ENCODE measurements around the gene RAB3C.

Gene RAB3C

DNA sequence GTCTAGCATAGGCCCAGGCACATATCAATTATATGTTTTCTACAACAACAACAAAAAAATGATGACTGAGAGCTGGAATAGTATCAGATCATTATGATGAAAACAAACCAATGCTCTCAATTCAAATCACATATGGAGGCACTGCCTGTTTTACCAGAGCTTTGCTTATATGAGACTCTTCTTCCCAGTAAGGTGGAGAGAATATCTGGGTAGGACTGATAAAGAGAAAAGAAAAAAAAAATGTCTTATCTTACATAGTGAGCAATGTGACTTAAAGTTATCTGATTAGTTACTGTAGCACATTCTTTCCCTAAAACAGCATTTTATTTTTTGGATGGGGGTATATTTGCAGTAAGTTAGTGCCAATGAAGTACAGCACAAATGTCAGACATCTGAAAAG lies 154.8 kb downstream of the RAB3C start:
- no peak for DNase-seq

DNA sequence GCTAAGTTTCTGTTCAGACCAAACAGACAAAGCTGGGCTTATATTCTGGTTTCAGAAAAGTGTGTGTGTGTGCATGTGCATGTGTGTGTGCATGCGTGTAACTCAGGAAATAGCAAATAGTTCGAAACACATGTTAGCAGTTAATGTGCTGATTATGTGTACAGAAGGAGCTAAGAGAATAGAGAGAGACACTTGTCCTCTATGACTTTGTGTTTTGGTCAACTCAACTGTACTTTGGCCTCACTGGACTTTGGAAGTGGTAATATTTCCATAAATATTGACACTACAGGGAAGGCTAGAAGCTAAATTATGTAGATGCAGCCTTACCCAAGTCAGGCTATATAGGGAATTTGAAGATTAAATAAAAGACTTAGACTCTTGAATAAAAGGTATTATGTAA lies 155.5 kb downstream of the RAB3C start:
- DNase-seq, result no peak

DNA sequence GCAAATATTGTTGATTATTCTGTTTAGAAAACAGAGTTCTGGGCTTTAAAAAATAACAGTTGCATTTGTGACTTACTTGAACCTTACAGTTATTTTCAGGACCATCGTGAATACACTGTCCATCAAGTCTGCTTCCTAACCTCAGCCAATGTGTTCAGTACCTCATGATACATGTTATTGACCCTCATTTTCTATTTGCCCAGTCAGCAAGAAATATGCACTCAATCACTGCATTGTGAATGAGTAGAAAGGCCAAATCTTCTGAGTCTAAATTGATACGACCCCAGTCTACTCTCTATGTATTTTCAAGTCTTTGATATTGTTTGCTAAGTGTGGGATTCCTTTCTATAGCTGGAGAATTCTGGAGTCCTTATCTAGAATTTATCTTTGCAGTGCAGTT lies 156.2 kb downstream of the RAB3C start:
- DNase-seq, result no peak

DNA sequence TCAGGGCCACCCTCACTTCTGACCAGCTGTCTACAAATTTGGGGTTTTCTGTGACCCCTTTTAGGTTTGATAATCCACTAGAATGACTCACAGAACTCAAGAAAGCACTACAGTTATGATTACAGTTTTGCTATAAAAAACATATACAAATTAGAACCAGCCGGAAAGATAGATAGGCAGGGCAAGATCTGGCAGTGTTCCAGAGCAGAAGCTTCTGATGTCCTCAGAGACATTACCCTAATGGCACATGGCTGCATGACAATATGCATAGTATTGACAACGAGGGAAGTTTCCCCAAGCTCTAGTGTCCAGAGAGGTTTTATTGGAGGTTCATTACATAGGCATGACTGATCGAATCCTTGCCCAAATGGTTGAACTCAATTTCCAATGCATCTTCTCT lies 158.1 kb downstream of the RAB3C start:
- no peak for DNase-seq

DNA sequence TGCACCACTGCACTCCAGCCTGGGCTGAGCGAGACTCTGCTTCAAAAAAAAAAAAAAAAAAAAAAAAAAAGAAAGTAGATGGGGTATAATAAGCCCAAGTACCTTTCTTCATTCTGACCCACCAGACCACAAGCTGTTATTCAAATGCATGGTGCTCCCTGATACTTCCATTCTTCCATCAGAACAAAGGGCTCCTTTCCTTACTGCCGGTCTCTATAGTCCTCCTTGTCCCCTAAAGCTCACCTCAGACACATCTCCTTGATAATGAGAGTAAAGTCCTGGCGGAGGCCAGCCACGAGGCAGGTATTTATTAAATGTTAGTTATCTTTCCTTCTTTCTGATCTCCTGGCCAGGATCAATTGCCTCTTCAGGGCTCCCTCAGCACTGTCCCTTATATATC lies 162.5 kb downstream of the RAB3C start:
- no peak for DNase-seq

DNA sequence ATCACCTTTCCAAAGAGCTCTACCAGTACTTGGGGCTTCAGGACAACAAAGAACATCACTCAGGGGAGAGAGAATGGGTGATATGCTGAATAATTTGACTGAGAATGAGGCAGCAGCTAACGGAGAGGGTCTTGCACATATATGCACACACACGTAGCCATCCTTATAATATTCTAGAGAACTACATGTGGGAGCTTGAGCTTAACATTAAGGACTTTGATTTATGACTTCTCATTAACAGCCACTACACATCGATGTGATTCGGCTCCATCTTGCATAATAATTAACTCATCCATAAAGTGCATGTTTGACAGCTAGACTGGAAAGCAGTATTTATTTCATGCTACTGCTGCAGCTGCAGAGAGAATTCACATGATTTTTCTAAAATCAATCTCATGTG lies 163.4 kb downstream of the RAB3C start:
- DNase-seq, result no peak

DNA sequence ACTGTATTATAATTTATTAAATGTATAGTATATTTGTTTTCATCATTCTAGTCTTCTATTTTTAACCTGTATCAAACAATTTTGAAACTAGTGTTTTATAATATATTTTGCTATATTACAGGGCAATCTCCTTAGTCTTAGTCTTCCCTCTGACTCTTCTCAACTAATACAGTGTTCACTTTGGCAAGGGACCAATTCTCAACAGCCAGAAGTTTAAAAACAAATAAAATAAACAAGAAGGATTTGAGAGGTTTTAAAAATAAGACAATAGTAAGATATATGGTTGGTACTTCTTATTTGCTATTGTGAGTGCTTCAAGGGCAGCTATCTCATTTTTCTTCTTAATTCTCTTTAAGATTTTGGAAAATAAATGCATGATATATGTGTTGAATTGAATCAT lies 167.2 kb downstream of the RAB3C start:
- no peak for DNase-seq

DNA sequence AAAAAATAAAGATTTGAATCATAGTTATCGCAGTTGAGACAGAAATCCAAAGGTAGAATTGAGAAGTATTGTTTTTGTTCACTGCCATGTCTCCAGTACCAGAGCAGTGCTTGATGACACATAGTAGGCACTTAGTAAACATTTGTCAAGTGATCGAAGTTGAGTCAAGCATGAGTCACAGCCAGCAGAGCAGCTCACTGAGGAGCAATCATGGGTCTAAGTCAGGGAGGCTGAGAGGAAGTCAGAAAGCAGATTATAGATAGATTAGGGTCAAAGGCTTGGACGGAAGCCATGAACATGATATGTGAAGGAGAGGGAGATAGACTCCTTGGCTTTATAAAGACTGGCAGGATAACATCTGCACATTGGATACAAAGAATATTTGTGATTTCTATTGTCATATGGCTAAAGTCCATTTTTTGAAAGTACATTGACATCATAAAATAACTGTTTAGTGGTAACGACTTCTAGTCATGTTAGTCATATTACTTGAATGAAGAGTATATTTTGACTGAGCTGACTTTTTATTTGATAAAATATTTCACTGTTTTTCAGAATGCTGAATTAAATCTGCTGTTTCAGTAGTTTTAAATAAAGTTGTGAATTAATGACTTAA lies 168.5 kb downstream of the RAB3C start:
- no peak for DNase-seq

DNA sequence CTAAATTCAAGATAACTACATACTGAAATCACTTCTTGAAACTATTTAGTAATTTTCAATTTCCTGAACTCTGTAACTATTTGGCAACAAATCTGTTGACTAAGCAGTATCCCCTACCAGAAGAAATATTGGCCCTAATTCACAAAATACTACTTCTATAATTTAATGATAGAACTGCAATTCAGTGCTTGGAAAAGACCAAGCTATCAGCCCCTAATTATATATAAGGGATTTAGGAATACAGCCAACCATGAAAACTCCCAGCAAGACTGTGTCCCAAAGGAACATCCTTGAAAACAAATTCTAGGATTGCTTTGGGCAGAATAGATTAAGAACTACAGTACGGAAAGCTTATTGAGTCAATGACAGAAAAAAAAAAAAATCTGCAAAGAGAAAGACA lies 169.2 kb downstream of the RAB3C start:
- DNase-seq, result no peak

DNA sequence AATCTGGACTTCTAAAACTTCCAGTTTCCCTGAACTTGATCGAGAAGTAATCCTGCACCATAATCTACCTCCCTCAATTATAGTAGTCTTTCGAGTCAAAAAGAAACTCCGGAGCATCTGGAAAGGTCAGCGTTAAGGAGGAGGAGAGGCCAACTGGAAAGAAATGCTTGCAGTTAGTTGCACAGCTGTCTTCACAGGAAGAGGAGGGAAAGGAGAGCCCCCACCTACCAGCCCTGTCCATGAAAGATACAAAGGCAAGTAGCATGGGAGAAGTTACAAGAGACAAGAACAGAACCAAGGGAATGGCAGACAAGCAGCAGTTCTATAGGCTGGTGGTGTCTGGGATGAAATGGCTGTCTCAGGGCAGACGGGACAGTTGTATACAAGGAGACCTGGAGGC lies 170.6 kb downstream of the RAB3C start:
- no peak for DNase-seq

DNA sequence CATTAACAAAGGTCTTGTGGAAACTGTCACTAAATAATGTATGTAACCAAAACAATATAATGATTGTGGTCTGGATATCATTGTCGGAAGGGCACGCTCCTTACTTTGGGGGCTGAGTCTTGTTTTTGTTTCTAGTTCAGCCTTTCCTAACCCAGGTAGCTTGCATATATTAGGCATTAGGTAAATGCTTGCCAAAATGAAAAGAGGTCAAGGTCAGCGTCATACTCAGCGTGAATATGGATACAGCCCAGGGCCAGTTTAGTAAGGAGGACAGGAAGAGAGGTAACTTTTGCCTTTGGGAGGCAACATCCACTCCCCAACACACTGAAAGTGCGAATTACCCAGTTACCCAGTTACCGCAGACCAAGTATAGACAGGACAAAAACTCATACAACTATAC lies 171.4 kb downstream of the RAB3C start:
- DNase-seq, result no peak

DNA sequence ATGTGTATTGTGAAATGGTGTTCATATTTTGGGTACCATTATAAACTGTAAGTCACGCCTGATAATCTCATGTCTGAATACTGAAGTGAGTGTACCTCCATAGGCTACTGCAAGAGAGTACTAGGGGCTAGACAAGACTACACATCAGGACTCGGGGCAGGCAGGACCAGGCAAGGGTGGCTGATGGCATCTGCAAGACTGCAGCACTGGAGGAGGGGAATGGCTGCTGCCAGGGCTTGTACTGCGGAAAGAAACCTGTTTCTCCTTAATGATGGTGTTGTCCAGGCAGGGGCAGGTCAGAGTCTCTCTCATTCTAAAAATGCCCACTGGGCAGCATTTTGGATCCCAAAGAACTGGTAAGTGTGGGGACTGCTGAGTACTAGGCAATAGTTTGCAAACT lies 172.5 kb downstream of the RAB3C start:
- no peak for DNase-seq

DNA sequence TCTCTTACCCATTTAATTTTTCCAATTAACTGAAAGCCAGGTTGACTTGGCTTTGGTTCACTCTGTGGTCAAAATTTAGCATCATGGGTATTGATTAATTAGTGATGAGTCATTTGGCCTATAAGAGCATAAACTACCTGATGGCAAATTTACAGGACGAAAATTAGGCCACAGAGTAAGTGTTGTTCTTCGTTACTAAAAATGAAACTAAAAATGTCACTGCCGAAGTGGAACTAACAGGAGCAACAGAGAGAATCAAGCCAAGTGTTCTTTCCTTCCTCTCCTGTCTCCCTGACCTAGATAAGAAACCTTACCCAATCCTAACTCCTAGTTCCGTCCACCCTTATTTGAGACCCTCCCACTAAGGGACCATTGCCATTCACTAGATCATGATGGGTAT lies 176.9 kb downstream of the RAB3C start:
- no peak for DNase-seq

DNA sequence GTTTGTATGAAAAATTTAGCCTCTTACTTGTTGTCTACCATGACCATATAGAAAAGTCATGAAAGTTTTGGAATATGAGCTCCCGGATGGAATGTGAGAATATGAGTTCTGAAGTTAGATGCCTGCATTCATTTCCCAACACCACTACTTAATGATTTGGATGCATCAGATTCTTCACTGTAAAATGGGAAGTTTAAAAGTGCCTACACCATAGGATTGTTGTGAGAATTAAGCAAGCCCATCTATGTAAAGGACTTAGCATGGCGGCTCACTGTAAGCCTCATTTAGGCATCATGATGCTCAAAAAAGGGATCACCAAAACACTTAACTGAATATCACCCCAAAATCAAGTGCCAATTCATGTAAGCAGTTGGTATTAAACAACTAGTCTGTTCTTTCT lies 177.3 kb downstream of the RAB3C start:
- DNase-seq, result no peak

DNA sequence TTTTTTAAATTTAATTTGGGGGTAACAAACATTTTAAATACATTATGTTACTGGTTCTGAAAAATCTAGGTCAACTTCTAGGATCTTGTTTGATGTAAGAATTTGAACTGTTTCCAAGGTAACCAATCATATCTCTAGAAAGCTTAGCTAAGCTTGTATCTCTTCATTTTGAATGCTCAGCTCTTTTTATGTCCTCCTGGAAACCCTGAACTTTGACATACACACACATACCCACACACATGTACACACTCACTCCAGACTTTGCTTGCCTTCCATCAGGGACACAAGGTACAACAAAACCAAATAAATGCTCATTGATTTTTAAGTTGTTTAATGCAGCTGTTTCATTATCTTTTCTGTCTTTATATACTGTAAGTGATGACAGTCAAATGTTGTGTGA lies 178.5 kb downstream of the RAB3C start:
- DNase-seq, result no peak

DNA sequence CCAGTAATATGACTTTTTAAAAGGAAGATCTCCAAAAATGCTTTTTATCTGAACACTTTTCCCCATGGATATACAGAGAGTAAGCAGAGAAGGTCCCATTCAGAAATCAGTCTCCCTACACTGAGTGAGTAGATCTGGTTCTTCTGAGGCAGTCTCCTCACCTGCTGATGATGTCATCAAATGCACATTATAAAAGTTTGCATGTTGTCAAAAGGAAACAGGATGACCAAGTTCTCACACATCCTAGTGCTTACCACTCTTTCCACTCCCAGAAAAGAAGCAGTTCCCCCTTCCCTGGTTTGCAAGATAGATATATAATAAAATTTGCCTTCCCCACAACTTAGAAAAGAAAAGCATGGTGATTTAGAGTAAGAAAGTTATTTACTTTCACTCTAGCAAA lies 180.5 kb downstream of the RAB3C start:
- no peak for DNase-seq

DNA sequence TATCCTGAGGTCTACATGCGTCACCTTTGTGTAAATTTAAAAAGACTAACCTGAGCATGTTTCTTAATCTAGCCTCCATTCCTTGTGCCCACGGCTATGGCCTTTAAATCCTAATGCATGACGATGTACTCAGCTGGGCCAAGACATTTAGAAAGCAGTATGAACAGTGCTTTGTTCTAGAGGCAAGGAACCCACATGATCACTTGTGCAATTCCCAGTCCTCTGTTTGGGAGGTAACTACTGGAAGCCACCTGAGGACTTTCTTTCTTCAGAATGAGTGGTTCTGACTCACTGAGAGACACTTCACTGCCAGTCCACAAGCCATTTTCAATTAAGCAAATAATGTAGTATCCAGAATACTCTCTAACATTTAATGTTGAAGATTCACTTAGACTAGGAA lies 181.3 kb downstream of the RAB3C start:
- no peak for DNase-seq

DNA sequence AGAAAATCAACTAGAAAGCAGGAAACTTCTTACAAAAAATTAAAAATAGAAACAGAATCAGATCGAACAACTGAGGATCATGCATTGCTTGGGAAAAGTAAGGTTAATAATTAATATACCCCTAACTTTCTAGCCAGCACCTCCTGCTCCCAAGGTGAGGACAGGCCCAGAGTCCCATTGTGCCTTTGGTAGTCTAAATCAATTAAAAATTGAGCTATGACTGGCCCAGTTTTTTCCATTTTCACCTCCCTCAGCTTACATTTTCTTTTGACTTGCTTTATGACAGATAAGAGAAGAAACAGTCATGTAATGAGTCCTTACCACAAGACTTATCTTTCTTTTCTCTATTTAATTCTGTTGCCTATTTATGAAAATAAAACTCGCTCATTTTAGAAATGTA lies 182.2 kb downstream of the RAB3C start:
- DNase-seq, result no peak

DNA sequence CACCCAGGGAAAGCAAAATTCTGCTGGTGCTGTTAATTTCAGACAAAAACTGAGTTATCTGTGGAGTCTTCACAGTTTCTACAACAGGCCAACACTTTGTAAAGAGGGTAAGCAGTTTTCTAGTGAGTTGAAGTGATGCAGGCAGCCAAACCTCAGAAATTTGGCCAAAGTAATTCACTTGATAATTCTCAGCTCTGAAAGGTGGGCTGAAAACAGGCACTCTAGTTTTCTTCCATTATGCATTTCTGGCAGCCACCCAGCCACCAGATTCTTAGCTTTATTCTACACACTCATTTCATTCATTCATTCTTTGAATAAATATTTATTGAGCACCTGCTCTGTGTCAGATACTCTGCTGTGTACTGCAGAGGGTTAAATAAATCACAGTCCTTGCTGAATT lies 184.2 kb downstream of the RAB3C start:
- DNase-seq, result no peak

DNA sequence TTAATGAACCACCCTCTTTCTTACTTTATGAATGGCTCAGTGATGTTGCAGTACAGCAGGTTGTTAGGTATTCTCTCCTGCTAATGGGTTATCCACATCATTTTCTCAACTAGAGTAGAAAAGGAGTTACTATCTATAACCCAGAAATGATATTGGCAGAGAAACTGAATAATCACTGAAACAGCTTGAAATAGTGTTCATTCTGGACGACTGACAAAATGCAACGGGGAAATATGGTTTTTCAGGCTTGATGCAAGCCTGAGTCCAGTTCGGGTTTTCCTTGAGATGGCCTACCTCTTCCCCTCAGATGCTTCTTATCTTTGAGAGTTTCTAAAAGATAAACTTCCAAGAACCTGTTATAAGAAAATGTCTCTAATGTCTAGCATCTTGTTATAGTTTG lies 187.3 kb downstream of the RAB3C start:
- DNase-seq, result no peak

DNA sequence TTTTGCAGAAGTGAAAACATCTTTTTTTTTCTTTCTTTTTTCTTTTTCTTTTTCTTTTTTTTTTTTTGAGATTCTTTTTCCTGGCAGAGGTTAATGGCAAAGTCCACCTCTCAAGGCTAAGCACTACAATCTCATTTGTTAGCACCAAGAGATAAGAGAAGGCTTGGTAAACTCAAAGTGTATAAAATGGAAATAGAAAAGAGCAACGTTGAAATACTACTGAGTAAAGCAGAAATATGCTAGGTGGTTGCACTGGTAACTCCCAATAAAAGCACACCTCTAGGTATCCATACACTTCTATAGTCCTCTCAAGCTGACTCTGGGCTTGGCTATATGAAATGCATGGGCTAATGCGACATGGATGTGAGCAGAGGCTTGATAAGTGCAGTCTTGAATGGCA lies 188.9 kb downstream of the RAB3C start:
- no peak for DNase-seq

DNA sequence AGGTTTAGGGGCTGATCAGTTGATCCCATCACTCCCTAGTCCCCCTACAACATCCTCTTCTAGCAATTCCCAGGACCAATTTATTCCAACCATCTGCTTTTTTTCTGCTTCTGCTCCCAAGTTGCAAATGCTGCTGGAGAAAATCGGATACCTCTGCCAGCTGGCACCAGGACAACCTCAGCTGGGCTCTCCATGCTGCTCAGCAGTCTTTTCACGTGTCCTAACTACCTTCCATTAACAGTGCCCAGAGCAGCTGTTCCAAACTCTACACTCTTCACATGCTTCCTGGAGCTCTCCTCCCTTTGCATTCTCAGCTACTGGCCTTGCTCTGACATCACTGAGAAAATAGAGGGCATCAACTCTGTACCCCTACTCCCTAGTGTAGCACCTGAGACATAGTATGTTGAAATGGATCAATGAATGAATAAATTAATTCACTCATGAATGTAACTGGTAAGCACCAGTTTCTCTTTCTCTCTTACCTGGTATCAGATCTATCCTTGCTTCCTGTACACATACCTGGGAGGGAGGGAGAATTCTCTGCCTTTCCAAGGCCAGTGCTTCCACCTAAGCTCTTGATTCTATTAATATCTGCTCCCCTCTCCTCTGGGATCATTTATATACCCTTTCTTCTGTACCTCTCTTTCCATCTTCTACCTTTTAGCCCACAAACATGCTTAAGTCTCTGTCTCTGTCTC lies 191.0 kb downstream of the RAB3C start:
- peak; percentile 22 for DNase-seq

DNA sequence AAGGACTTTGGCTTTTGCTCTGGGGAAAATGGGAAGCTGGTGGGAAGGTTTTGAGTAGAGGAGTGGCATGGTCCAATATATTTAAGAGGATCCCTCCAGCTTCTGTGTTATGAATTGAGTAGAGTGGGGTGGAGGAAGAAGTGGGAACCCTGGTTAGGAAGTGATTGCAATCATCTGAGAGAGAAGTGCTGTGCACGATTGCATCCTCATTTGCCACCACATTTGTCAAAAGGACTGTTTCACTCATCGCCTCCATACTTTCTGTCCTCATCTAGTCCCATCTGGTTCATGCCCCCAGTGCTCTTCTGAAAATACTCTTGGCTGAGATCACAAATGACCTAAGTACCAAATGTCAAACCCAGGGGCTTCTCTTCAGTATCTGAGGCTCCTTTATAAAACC lies 192.1 kb downstream of the RAB3C start:
- DNase-seq, result no peak

DNA sequence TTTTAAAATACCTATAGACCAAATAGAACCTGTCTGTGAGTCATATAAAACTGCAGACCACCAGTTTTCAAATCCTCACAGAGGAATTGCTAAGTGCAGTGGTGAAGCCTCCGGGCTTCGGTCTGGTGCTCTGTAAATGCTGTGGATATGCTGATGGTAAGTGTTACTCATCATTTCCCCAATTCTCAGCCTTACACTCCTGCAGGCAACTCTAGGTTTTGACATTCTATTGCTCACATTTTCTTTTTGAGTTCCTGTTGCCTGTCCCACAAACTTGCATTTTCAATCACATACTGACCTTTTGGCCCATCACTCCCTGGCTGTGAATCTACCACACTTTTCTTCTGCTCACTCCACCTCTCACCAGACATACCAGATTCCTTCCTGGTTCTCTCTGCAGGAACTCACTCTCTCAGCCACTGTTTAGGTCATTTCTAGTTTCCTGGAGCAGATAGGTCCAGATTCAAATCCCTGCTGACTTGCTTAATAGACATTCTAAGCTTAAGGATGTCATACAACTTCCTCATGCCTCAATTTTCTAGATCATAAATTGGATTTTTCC lies 192.9 kb downstream of the RAB3C start:
- DNase-seq, result no peak

DNA sequence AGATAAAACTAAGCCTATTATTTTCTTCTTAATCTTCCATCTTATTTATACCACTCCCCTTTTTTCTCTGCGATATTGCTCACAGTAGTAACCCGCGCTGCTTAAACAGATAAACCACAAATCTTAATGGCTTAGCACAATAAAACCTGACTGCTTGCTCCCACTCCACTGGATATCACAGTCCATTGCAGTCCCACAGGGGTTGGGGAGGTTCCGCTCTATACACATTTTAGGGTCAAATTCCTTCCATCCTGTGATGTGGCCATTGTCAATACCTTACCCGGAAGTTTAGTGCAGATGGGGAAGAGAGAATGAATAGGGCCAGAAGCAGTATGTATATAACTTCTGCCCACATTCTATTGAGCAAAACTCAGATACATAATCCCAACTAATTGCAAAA lies 193.7 kb downstream of the RAB3C start:
- no peak for DNase-seq

Data from NCI-H146 (cell line).